A549 (cell line): ENCODE data around the gene CHADL. TPM values are rescaled to one million over a fixed set of nuclear protein-coding genes. Genes with fewer than 3 reads are reported as not detected.
A peak's percentile ranks its signal among the peaks of the same experiment; 100 is the strongest.

Experiments used
- ATAC-seq, 2 experiments: fragments of 200-7000 bp in 1 of 2; fragments of >200 bp in 1 of 2; cut with Nextera tagmentation in 1 of 2; cut with Tn5 transposase in 1 of 2; 3 replicates each; pipeline versions ENCODE4 v1.8.0 to v1.9.1; 2018 to 2020; ENCODE audit warnings: mild to moderate bottlenecking in 1 of 2, moderate library complexity in 1 of 2
- CTCF ChIA-PET: fragments of 300-600 bp; sonication (Branson Sonifier 250); formaldehyde crosslinking; extraction: SDS; loops from one replicate; lab custom pipeline; 2021; ENCODE audit warnings: antibody characterized with exemption, inconsistent platforms; lab: Yijun Ruan, JAX
- POLR2A ChIA-PET: fragments of 350-600 bp; formaldehyde crosslinking; extraction: SDS; loops from one replicate; lab custom pipeline; 2021; ENCODE audit warnings: antibody characterized with exemption, inconsistent platforms; lab: Yijun Ruan, JAX
- DNase-seq, 2 experiments: peaks; one replicate each; pipeline versions ENCODE4 v3.0.0 to v3.0.0-alpha.2; 2011 to 2016; ENCODE audit warnings: low read depth in 1 of 2, low spot score in 1 of 2
- FAIRE-seq: peaks from 2 replicates; lab custom pipeline; 2011; peaks lifted over from hg19 to GRCh38; lab: Jason Lieb, UNC
- H3K27ac ChIP-seq, 2 experiments: fragments of >200 bp; sonication (Bioruptor Twin); formaldehyde crosslinking; 3 replicates each; pipeline ENCODE4 v1.5.1; 2016 to 2017
- H3K4me1 ChIP-seq: fragments of >200 bp; sonication (Bioruptor Twin); formaldehyde crosslinking; 3 replicates; pipeline ENCODE4 v1.6.1; 2016
- H3K4me2 ChIP-seq: fragments of >200 bp; sonication (Bioruptor Twin); formaldehyde crosslinking; 3 replicates; pipeline ENCODE4 v1.6.1; 2016
- H3K4me3 ChIP-seq: fragments of >200 bp; sonication (Bioruptor Twin); formaldehyde crosslinking; 3 replicates; pipeline ENCODE4 v1.5.1; 2016
- H3K9me3 ChIP-seq: fragments of >200 bp; sonication (Bioruptor Twin); formaldehyde crosslinking; 3 replicates; pipeline ENCODE4 v1.6.1; 2016
- BHLHE40 ChIP-seq: IDR thresholded peaks from 2 replicates; pipeline ENCODE4 v1.6.1; 2012; ENCODE audit warnings: low read depth, low read length, inconsistent platforms
- CBX2 ChIP-seq: fragments of 200-600 bp; sonication (generic); IDR thresholded peaks from 2 replicates; pipeline ENCODE4 v1.6.1; 2016; ENCODE audit warnings: low read depth, mild to moderate bottlenecking, borderline replicate concordance
- CBX8 ChIP-seq: fragments of 200-600 bp; sonication (generic); IDR thresholded peaks from 2 replicates; pipeline ENCODE4 v1.6.1; 2016
- CEBPB ChIP-seq, 2 experiments: fragments of >200 bp in 1 of 2; sonication (Bioruptor Twin) in 1 of 2; formaldehyde crosslinking in 1 of 2; IDR thresholded peaks; 2 replicates each; pipeline ENCODE4 v1.6.1; 2012 to 2016
- CHD4 ChIP-seq: fragments of 200-600 bp; sonication (generic); IDR thresholded peaks from 2 replicates; pipeline ENCODE4 v1.6.1; 2016; ENCODE audit warnings: antibody characterized with exemption, mild to moderate bottlenecking, borderline replicate concordance
- EHF ChIP-seq: fragments of 250-450 bp; sonication (Bioruptor Pico); IDR thresholded peaks from 2 replicates; pipeline ENCODE4 v1.5.0; 2020; ENCODE audit warnings: mild to moderate bottlenecking
- EHMT2 ChIP-seq: fragments of 200-600 bp; sonication (generic); IDR thresholded peaks from 2 replicates; pipeline ENCODE4 v1.6.1; 2016; ENCODE audit warnings: antibody characterized with exemption, low read depth, mild to moderate bottlenecking, moderate library complexity
- ESRRA ChIP-seq: fragments of 150-350 bp; IDR thresholded peaks from 2 replicates; pipeline ENCODE4 v1.6.1; 2014; ENCODE audit warnings: mild to moderate bottlenecking, low read length, borderline replicate concordance
- FOSL2 ChIP-seq, 2 experiments: fragments of 450-650 bp in 1 of 2; fragments of >200 bp in 1 of 2; sonication (Bioruptor Twin) in 1 of 2; formaldehyde crosslinking; IDR thresholded peaks; 2 replicates each; pipeline versions ENCODE4 v1.5.0 to v1.6.1; 2016 to 2020; ENCODE audit warnings: mild to moderate bottlenecking in 1 of 2, moderate library complexity in 1 of 2
- HDAC2 ChIP-seq: fragments of 200-600 bp; sonication (generic); IDR thresholded peaks from 2 replicates; pipeline ENCODE4 v1.6.1; 2016
- HOXA7 ChIP-seq: fragments of 250-450 bp; sonication (Bioruptor Pico); IDR thresholded peaks from 2 replicates; pipeline ENCODE4 v1.5.0; 2020; ENCODE audit warnings: mild to moderate bottlenecking, moderate library complexity
- JUN ChIP-seq, 2 experiments: fragments of >200 bp; sonication (Bioruptor Twin); formaldehyde crosslinking; IDR thresholded peaks; 2 replicates in 1 of 2; 3 replicates in 1 of 2; pipeline ENCODE4 v1.6.1; 2016 to 2017
- KDM5A ChIP-seq: fragments of 200-600 bp; sonication (generic); IDR thresholded peaks from 2 replicates; pipeline ENCODE4 v1.6.1; 2016; ENCODE audit warnings: antibody characterized with exemption, mild to moderate bottlenecking
- MAFK ChIP-seq: fragments of 450-650 bp; IDR thresholded peaks from 2 replicates; pipeline ENCODE4 v1.6.1; 2014; ENCODE audit not compliant: partially characterized antibody
- MAZ ChIP-seq: fragments of 150-350 bp; IDR thresholded peaks from 2 replicates; pipeline ENCODE4 v1.6.1; 2014; ENCODE audit warnings: antibody characterized with exemption, low read depth, low read length, borderline replicate concordance
- NFE2L2 ChIP-seq: fragments of 150-350 bp; conservative IDR thresholded peaks from 2 replicates; pipeline ENCODE4 v1.6.1; 2014; ENCODE audit warnings: low read length
- NR3C1 ChIP-seq: fragments of >200 bp; sonication (Bioruptor Twin); formaldehyde crosslinking; IDR thresholded peaks from 3 replicates; pipeline ENCODE4 v1.6.1; 2017
- PHF8 ChIP-seq: fragments of 200-600 bp; sonication (generic); IDR thresholded peaks from 2 replicates; pipeline ENCODE4 v1.6.1; 2016; ENCODE audit warnings: low read depth, mild to moderate bottlenecking, antibody characterized with exemption, moderate library complexity, borderline replicate concordance
- POLR2A ChIP-seq: IDR thresholded peaks from 2 replicates; pipeline ENCODE4 v1.6.1; 2012; ENCODE audit warnings: mild to moderate bottlenecking, low read length
- POLR2AphosphoS2 ChIP-seq: conservative IDR thresholded peaks from 2 replicates; pipeline ENCODE4 v1.6.1; 2012; ENCODE audit warnings: low read length, improper control_type of control experiment, inconsistent platforms
- RAD21 ChIP-seq, 2 experiments: fragments of >200 bp in 1 of 2; sonication (Bioruptor Twin) in 1 of 2; formaldehyde crosslinking in 1 of 2; IDR thresholded peaks in 1 of 2; conservative IDR thresholded peaks in 1 of 2; 2 replicates in 1 of 2; 3 replicates in 1 of 2; pipeline ENCODE4 v1.6.1; 2012 to 2018; ENCODE audit warnings: inconsistent platforms in 1 of 2
- RARB ChIP-seq: fragments of 250-450 bp; sonication (Bioruptor Pico); IDR thresholded peaks from 2 replicates; pipeline ENCODE4 v1.8.0; 2021; ENCODE audit warnings: mild to moderate bottlenecking, moderate library complexity
- RCOR1 ChIP-seq: fragments of 150-350 bp; IDR thresholded peaks from 2 replicates; pipeline ENCODE4 v1.6.1; 2014; ENCODE audit warnings: antibody characterized with exemption, low read length, low read depth
- RFX5 ChIP-seq: fragments of 450-650 bp; IDR thresholded peaks from 2 replicates; pipeline ENCODE4 v1.7.1; 2014; ENCODE audit warnings: antibody characterized with exemption, mild to moderate bottlenecking, moderate library complexity
- SMC3 ChIP-seq: fragments of >200 bp; sonication (Bioruptor Twin); formaldehyde crosslinking; IDR thresholded peaks from 3 replicates; pipeline ENCODE4 v1.6.1; 2018; ENCODE audit warnings: inconsistent platforms
- SREBF2 ChIP-seq: fragments of 450-650 bp; IDR thresholded peaks from 2 replicates; pipeline ENCODE4 v1.6.1; 2014; ENCODE audit warnings: mild to moderate bottlenecking, moderate library complexity
- TFCP2L1 ChIP-seq: fragments of 250-450 bp; sonication (Bioruptor Pico); IDR thresholded peaks from 2 replicates; pipeline ENCODE4 v1.5.0; 2021; ENCODE audit warnings: mild to moderate bottlenecking
- ZFP36 ChIP-seq: fragments of 450-650 bp; IDR thresholded peaks from 2 replicates; pipeline ENCODE4 v1.6.1; 2014; ENCODE audit warnings: borderline replicate concordance; ENCODE audit not compliant: partially characterized antibody
- ZNF302 ChIP-seq: fragments of 250-450 bp; sonication (Bioruptor Pico); IDR thresholded peaks from 2 replicates; pipeline ENCODE4 v1.9.0; 2021; ENCODE audit warnings: inconsistent platforms, mild to moderate bottlenecking, moderate library complexity
- WGBS: methylation state at CpG from one replicate; pipeline ENCODE4 v1.1.6; 2017; ENCODE audit errors: missing lambda C conversion rate; 5-methylcytosine and 5-hydroxymethylcytosine counted together
- polyA plus RNA-seq, 4 experiments: library from polyadenylated mRNA; depleted of rRNA in 3 of 4; stranded (reverse); fragments of >200 nt; fragmentation: RNase III in 1 of 4; extraction: RNeasy Plus Mini Kit Qiagen cat#74134 plus additional on column Dnase treatment in 1 of 4; gene quantifications; 2 replicates in 3 of 4; 3 replicates in 1 of 4; pipeline ENCODE4 v1.2.3, GENCODE V29; 2011 to 2017
- TF ChIP-seq, protein P1 (sequence below): fragments of 250-450 bp; sonication (Bioruptor Pico); IDR thresholded peaks from 2 replicates; pipeline ENCODE4 v1.5.0; 2021; ENCODE audit warnings: mild to moderate bottlenecking, moderate library complexity, borderline replicate concordance
- TF ChIP-seq, protein P2 (sequence below): fragments of 450-650 bp; IDR thresholded peaks from 2 replicates; pipeline ENCODE4 v1.6.1; 2014; ENCODE audit warnings: antibody characterized with exemption

The CHADL gene
- polyA plus RNA-seq, 2 of the 4 experiments (the other 2 are of a cell fraction), result not detected

DNA sequence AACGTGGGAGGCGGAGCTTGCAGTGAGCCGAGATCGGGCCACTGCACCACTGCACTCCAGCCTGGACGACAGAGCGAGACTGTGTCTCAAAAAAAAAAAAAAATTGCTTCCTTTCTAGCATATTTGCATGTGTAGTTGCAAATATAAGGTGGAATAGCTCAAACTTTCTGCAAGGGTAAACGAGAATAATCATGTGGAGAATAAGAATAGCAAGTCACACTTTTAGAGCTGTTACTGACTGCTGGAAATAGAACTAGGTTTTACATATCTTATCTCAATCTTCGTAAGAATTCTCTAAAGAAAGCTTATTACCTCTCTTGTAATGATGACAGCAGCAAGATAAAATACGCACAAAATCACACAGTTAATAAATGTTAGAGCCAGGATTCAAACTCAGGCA, 34.0 kb downstream of the CHADL start (continued):
- TF ChIP-seq, protein P1, sequence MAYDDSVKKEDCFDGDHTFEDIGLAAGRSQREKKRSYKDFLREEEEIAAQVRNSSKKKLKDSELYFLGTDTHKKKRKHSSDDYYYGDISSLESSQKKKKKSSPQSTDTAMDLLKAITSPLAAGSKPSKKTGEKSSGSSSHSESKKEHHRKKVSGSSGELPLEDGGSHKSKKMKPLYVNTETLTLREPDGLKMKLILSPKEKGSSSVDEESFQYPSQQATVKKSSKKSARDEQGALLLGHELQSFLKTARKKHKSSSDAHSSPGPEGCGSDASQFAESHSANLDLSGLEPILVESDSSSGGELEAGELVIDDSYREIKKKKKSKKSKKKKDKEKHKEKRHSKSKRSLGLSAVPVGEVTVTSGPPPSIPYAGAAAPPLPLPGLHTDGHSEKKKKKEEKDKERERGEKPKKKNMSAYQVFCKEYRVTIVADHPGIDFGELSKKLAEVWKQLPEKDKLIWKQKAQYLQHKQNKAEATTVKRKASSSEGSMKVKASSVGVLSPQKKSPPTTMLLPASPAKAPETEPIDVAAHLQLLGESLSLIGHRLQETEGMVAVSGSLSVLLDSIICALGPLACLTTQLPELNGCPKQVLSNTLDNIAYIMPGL (CRISPR knock-in tag), result no peak
- TF ChIP-seq, protein P2, sequence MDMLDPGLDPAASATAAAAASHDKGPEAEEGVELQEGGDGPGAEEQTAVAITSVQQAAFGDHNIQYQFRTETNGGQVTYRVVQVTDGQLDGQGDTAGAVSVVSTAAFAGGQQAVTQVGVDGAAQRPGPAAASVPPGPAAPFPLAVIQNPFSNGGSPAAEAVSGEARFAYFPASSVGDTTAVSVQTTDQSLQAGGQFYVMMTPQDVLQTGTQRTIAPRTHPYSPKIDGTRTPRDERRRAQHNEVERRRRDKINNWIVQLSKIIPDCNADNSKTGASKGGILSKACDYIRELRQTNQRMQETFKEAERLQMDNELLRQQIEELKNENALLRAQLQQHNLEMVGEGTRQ, result no peak
- TF ChIP-seq MAFK (no peak), RAD21 (conservative IDR thresholded peaks at IDR 0.05 in 1 of 2, IDR thresholded peaks at IDR 0.05 in 1 of 2) (no peak), FOSL2 (IDR thresholded peaks at IDR 0.05) (no peak), FOSL2 (CRISPR knock-in tag; IDR thresholded peaks at IDR 0.05) (no peak), CHD4 (no peak), BHLHE40 (no peak), RARB (CRISPR knock-in tag) (no peak)
- TF ChIP-seq, all 56 proteins: peak for 0

DNA sequence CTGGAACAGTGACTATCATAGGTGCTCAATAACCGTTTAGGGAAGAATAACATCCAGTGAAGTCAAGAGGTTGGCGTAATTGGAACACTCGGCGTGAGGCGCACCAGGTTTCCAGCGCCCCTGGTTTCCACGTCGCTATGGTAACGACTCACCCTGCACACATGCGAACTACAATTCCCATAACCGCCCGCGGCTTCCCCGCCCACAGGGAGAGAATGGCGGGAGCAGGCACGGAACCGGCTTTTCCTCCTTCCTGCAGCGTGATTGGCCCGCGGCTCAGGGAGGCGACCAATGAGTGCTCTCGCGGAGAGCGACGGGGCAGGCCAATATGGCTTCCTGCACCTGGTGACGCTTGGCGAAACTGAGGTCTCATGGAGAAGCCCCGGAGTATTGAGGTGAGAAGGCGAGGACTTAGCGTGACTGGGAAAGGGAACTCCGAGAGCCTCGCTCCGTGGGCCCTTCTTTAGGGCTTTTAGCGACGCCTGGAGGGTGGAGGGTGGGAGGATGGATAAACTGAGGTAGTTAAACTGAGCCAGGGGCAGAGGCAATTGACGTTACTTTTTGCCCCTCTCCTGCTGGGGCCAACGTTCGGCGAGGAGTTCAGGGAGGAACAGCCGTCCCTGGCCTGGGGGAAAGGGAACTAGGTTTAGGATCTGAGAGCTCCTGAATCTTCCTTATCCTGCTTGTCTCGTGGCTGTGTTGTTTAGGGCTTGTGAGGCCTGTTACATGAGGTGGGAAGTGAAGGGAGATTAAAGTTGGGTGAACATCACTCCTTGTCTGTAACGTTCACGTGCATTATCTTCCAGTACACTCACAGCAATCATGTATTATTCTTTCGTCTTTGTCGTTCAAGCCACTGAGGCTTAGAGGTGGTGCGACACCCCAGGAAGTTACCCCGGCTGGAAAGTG, 35.5 kb downstream of the CHADL start, which contains the start of gene L3MBTL2:
Gene L3MBTL2 (plus strand): TSS at position 321 of the 909 bp plus-strand sequence. CDS start 51 bp downstream, at position 372.
- DNase-seq, result peak; percentile 92 to 96
- CTCF ChIA-PET, result no interaction called here
- peak within 1 kb of the TSS; percentile 72 for H3K4me3 ChIP-seq
- POLR2A ChIA-PET, result no interaction called here
- peak; percentile 100 for ATAC-seq
- no peaks in the 10 kb centered on the region for H3K4me1 ChIP-seq
- FAIRE-seq, result no peak
- 4% methylated on average over 39 of the region's 47 CpGs for WGBS
- peak within 1 kb of the TSS; percentile 85 to 88 for H3K27ac ChIP-seq
- TF ChIP-seq CEBPB (IDR thresholded peaks at IDR 0.05), result no peak
- no peak for TF ChIP-seq FOSL2 (IDR thresholded peaks at IDR 0.05)
- TF ChIP-seq FOSL2 (CRISPR knock-in tag; IDR thresholded peaks at IDR 0.05), result no peak
- TF ChIP-seq HDAC2, result no peak
- peak; percentile 59; the same call in 1 of the 2 replicates for TF ChIP-seq RFX5
- no peak for TF ChIP-seq NFE2L2
- no peak for TF ChIP-seq RCOR1
- TF ChIP-seq EHF (CRISPR knock-in tag), result no peak
- TF ChIP-seq SMC3, result no peak
- TF ChIP-seq RARB (CRISPR knock-in tag), result no peak
- no peak for TF ChIP-seq SREBF2
- TF ChIP-seq ZNF302, result no peak
- no peak for TF ChIP-seq CBX2
- TF ChIP-seq HOXA7 (CRISPR knock-in tag), result no peak
- no peak for TF ChIP-seq CBX8
- TF ChIP-seq RAD21 (conservative IDR thresholded peaks at IDR 0.05 in 1 of 2, IDR thresholded peaks at IDR 0.05 in 1 of 2), result no peak
- 0 out of 5 replicates have a peak, but pooled peaks of 1 of the 2 experiments have one; percentile 41 for TF ChIP-seq JUN (IDR thresholded peaks at IDR 0.05)
- TF ChIP-seq TFCP2L1 (CRISPR knock-in tag), result no peak
- no peak for TF ChIP-seq EHMT2
- TF ChIP-seq KDM5A, result peak; percentile 82
- TF ChIP-seq NR3C1, result no peak
- no peak for TF ChIP-seq POLR2AphosphoS2
- TF ChIP-seq PHF8, result peak; percentile 70; the same call in 1 of the 2 replicates
- TF ChIP-seq ESRRA, result no peak
- TF ChIP-seq ZFP36, result no peak
- TF ChIP-seq MAZ, result no peak
- peak; percentile 71 for TF ChIP-seq POLR2A
- no peaks in the 10 kb centered on the region for H3K9me3 ChIP-seq
- H3K4me2 ChIP-seq, result peak within 1 kb of the TSS; percentile 72
